CD4-positive, alpha-beta T cell treated with Interleukin-21 for 1 hour (primary cell): ENCODE data around the gene ZNF521.

Experiments used
- DNase-seq: peaks from one replicate; pipeline ENCODE4 v3.0.0-alpha.2; 2020

The ZNF521 gene

GRCh38 chr18:25244924-25245698 is 106.9 kb downstream of the ZNF521 start:
- no peak for DNase-seq

DNA sequence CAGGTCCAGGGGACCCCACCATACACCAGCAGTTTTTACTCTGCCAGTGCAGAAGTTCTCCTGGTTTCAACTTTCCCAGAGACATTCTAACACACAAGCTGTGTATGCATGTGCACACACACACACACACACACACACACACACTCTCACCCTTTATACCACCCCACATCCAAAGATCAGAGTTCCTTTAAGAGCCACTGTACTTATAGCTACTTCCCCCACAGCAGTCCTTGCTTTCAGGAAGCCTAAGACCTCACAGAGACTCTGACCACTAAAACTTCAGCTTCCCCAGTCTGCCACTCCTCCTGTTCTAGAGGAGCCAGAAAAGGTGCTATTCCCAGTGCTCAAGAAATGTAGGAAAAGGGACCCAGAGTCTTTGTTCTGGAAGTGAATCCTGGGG is 107.8 kb downstream of the ZNF521 start:
- no peak for DNase-seq

- no peak for DNase-seq
Observed at GRCh38 chr18:25243754-25244153, 108.2 kb downstream of the ZNF521 start.

GRCh38 chr18:25243257-25243656 is 108.7 kb downstream of the ZNF521 start:
- no peak for DNase-seq

- DNase-seq = no peak
Observed at GRCh38 chr18:25240420-25240770, 111.6 kb downstream of the ZNF521 start.

DNA sequence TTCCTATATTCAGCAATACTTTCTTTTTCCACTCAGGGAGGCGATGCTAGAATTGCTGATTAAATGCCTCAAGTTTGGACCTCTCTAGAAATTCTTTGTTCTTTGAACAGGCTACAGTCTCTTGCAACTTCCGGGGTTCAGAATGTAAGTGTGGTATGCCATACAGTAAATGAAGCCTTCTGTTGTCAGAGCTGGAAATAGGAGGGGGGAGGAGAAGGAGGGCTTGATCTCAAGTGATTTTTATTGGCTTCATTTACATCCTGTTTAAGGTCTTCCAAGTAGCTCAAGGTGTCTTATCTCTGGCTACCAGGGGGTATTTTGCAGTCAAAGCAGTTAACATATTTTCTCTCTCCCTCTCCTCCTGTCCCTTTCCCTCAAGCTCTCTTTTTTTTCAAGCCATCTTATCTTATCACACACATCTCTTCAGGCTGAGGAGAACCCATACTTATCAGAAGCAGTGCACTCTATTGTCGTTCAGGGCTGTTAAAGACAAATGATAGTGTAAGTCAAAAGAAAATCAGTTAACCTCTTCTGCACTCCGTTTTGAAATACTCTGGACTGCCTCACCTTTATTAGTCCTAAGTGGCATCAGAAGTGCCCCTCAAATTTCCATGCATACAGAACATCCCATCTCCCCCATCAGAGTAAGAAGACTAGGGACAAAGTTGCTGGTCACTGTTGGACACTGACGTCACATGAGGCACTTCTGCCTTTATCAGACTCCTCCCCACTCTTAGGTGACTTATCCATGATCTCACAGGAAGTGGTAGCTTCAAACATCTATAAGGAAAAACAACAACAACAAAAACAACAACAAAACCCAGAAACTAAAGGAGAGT is 112.2 kb downstream of the ZNF521 start:
- DNase-seq = no peak

- no peak for DNase-seq
Observed at GRCh38 chr18:25239151-25239550, 112.8 kb downstream of the ZNF521 start.

DNA sequence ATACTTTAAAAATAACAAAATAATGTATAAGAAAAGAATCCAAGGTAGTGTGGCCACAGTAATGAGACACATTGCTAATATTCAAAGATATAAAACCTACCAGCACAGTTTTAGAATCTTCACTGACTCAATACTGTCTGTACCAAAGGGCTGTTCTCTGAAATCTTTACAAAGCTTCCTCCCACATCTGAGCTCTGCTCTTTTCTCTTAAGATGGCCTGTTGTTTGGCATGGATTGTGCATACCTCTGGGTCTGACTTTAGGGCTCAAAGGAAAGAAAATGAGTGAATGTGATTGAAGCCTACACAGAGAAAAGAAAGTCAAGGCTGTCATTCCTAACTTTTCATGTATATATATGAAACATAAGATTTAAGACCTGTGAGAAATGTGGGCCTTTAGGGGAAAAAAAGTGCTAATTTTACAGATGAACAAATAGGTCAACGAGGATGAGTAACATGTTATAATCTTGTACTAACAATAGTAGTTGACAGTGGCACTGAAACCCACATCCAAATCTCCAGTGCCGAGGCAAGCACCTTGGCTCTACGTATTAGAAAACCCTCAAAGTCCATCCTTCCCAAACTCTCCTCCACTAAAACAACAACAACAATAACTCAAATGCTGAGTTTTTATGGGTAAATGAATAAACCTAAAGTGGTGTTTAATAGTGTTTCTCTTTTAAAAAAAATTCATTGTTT is 114.2 kb downstream of the ZNF521 start:
- DNase-seq = no peak

GRCh38 chr18:25236736-25237135 is 115.2 kb downstream of the ZNF521 start:
- DNase-seq = no peak

DNA sequence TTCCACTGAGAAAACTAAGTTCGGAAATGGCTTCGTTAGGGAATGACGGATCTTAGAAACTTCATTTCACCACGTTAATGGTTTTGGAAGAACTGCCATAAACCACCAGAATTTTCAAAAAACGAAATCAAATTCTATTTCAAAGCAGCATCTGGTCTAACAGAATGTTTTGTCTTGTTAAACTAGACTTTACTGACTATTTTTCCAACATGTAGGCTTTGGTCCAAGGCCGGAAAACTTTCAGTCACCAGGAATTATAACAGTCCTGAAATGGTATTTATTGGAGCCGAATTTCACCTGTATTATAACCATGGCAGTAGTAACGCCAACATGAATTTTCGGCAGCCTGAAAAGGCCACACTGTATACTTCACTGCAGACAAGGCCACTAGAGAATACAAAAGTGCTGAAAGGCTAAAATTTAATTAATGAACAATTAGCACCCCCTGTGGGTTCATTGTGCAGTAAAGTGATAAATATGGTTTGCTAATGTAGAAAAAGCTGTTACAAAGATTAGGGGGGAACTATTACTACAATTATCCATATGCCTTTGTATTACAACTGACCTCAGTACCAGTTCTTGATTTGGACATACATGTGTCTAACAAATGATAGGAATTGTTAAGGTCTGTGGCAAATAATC is 116.4 kb downstream of the ZNF521 start:
- DNase-seq = no peak

DNA sequence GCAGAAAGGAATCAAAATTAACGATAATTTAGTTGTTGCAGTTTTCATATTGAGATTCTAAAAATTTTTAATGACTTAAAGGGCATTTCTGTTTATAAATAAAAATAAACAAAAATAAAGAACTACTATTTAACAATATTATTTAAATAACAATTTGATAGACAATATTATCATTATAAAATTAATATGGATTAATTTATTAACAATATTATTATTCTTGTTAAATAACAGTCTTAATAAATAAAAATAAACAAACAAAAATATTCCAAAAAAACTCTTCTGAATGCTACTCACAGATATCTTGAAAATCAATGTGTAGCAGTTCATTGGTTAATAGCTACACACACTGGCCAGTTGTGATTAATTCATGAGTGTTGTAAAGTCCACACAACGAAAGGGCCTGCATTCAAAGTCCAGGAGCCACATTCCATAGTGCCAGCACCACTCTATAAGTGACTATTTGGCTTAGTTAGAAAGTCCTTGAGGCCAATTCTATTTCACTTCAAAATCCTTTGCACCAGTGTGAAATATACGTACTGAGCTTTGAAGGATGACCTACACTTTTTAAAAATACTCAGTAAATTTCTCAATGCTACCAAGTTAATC is 117.1 kb downstream of the ZNF521 start:
- no peak for DNase-seq

GRCh38 chr18:25234322-25234639 is 117.7 kb downstream of the ZNF521 start:
- no peak for DNase-seq

DNA sequence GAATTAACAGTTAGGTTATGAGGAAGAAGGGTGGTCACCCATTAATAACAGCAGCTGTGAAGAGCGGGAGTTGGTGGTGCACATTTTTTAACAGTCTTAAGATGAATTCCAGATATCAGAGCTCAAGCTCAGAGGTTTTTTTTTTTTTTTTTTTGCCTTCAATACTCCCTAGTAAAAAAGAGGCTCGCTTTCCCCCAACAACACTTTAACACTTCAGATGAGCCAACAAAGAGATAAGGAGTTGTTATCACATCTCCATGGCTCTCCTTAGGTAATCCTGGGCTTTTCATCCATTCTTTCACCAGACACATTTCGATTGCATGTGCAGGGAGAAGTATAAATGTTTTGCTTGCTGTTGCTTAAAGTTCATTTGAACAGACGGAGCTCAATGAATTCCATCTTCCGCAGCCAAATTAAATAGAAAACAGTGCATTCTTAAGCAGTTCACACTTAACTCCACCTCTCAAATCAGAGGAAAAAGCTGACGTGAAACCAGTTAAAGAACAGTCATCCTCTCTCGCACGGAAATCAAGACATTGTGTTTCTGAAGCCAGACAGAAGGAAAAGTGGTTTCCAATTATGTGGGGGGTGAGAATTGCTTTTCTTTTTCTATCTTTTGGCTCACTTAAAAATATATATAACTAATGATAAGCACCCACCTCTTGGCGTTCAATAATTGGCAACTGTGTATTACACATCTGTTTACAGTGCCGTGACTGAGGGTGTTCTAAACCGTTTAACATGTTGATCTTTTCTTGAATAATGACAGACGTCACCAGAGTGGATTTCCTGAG is 118.2 kb downstream of the ZNF521 start:
- no peak for DNase-seq

- no peak for DNase-seq
Observed at GRCh38 chr18:25231327-25231691, 120.7 kb downstream of the ZNF521 start.

DNA sequence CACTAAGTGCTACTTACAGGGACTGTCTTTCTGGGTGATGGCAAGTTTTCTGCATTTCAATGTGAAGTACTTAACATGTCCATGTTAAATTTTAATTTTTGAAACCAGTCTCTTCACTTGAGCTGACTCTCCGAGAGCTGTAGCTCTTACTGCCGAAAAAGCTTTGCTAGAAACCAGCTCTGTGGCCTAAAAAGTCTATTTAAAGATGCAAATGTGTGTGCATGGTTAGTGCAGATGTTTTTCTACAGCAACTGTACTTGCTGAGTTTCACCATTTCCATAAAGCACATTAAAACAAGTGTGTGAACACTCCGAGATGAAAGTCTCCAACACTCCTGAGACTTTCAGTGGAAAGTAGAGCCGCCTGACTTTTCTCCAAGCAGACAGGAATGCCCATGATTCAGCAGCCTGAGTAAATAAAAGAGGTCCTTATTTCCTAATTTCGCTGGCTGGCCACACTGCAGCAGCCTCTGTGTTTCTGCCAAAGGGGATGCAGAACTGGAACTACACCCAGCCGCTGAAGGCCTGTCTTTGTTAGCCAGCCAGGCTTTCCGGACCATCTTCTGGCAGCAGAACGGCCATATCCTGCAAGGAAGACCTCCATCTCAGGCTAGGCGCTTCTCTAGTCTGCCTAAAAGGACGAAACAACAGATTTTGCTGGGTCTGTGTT is 121.2 kb downstream of the ZNF521 start:
- DNase-seq = no peak

DNA sequence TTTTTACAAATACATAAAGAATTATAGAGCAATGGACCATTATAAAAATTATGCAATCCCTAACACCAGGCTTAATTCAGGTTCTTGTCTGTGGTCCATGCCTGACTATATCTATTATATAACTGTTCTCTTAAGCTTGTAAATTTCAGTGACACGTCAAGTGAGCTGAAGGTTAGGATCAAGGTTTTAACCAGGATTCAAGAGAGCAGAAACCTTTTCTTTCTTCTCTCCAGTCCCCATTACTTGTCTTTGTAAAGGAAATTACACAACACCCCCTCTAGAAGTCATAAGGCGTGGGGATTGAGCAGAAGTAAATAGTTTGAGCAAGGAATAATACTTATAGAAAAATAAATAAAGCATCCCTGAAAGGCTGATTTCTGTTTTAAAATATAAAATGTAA is 122.0 kb downstream of the ZNF521 start:
- no peak for DNase-seq

DNA sequence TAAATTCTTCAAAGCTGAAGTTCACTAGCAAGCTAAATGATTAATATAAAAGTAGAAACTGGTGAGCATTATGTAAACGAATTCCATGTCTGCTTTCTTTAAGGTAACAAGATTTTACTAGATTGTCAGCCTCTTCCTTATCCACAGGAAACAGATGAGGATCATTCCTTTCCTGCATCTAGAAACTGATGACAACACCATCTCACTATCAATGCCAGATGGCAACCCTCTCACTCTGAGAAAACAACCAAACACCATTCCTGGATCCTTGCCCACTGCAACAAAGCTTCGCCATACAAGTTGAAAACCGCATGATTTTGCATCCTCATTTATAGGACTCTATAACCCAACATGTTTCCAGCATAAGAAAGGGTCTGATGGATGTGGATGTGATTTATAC is 122.9 kb downstream of the ZNF521 start:
- DNase-seq = no peak

- no peak for DNase-seq
Observed at GRCh38 chr18:25228410-25228809, 123.6 kb downstream of the ZNF521 start.

DNA sequence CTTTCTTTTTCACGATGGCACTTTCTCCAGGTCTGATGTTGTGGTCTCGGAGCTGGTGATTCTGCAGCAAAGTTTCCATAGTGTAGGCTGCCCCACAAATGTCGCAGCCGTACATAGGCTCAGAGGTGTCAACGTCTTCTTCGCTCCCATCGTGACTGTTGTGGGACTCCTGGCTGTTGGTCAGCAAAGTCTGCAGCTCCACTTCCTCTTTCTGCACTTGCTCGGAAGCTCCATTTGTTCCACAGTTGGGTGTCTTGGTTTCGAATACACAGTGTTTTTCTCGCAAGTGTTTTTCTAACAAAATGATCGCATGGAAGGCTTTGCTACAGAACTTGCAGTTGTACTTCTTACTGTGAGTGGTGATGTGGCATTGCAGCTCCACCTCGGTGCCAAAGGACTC is 126.8 kb downstream of the ZNF521 start:
- no peak for DNase-seq

DNA sequence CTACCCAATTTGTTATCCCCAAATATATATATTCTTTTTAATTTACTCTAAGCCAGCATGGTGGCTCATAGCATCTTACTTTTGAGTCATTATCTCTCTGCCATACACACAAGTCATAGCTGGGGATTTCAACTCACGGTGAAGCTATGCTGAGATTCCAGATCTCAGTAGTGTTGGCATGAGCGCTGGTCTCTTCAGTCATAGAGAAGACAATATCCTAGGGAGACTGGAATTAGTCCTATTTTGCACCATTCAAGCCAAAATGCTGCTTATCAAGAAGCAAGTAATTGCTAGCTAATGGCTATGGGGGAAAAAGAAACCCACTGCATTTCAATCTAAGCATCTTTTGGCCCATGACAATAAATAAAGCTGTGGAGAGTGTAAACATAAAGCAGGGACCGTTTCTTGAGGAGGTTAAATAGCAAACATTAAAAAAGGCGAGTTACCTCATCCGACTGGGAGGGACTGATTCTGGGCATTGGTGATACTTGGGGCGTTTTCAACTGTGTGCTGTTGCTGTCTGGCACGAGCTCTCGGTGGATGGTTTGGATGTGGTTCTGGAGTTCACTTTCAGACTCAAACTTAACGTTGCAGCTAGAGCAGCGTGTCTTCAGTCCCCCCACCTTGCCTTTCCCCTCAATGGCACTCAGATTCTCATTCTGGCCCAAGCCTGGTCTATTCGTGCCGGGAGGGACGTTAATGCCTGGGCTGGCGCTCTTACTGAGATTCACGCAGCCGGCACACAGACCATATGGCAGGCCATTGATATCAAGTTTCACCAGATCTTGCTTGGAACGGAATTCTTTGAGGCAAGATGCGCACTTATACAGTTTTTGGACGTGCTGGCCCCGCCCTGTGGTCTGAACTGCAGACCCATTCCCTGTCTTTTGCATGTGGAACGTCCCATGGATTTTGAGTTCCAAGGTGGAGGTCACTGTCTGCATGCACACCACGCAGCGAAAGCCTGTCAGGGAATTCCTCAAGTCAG is 127.8 kb downstream of the ZNF521 start:
- DNase-seq = no peak
